ENCODE data around the gene TRIM22. TPM values are rescaled to one million over a fixed set of nuclear protein-coding genes. Genes with fewer than 3 reads are reported as not detected.
"Not testable (repeated sequence)": the region's sequence is repeated elsewhere in the genome, so short reads cannot be mapped to it uniquely, and the experiment has no call there.

The TRIM22 gene
- total and polyA plus RNA-seq, 4 donors, result 11.8 to 26.0 (median 19.9) TPM

DNA sequence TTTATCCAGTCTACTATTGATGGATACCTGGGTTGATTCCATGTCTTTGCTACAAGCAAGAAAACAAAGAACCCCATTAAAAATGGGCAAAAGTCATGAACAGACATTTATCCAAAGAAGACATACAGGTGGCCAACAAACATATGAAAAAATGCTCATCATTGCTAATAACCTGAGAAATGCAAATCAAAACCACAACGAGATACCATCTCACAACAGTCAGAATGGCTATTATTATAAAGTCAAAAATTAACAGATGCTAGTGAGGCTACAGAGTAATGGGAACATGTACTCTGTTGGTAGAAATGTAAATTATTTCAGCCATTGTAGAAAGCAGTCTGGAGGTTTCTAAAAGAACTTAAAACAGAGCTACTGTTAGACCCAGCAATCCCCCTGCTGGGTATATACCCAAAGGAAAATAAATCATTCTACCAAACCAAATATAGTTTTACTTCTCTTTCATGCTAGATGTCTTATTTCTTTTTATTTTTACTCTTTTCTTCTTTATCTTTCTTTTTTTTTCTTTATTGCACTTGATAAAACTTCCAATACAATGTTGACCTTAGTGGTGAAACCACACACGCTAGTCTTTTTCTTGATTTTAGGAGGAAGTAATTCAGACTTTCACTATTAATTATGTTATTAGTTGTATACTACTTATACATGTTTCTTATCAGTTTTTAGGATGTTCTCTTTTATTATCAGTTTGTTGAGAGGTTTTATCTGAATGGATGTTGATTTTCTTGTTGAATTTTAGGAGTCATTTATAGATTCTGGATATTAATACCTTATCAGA lies 14.3 kb downstream of the TRIM22 start:
- H3K9me3 ChIP-seq (ENCODE audit: control insufficient read depth, insufficient read depth, low read length), result peaks cover 2% of the 10 kb centered on the region
- no peak for DNase-seq (ENCODE audit: low read depth in 4 of 6, low spot score in 6 of 6)
- no peaks in the 10 kb centered on the region for H3K36me3 ChIP-seq (ENCODE audit: control insufficient read depth, insufficient read depth, low read length)
- no peak overlapping the region for H3K27ac ChIP-seq (ENCODE audit: low read depth, low read length)
- H3K4me3 ChIP-seq (ENCODE audit: low read depth, low read length), result no peak overlapping the region
- H3K27me3 ChIP-seq (ENCODE audit: control insufficient read depth, insufficient read depth, low read length), result no peaks in the 10 kb centered on the region
- WGBS (ENCODE audit: insufficient coverage), result no CpG with 5 or more reads among the region's 2 CpGs
- H3K4me1 ChIP-seq (ENCODE audit: control insufficient read depth, insufficient read depth, low read length), result no peaks in the 10 kb centered on the region

DNA sequence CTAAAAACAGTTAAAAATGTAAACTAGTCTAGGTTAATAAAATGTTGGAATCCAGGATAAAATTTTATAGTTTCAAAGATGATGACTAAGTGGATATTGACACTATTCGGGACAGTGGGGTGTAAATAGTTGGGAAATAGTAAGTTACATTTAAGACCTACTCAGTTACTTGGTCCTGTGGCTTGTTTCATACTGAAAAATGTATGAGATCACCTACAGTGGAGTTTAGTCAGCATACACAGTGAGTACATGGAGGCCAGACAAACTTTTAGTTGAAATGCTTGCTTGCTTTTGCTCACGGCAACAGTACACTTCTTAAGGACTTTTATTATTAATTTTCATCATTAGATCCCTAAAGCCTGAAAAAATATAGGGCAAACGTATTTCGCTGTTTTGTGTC lies 16.1 kb downstream of the TRIM22 start:
- Histone ChIP-seq H3K36me3 (ENCODE audit: control insufficient read depth, insufficient read depth, low read length) (no peaks in the 10 kb centered on the region), H3K27me3 (ENCODE audit: control insufficient read depth, insufficient read depth, low read length) (no peaks in the 10 kb centered on the region), H3K4me1 (ENCODE audit: control insufficient read depth, insufficient read depth, low read length) (no peaks in the 10 kb centered on the region), H3K9me3 (ENCODE audit: control insufficient read depth, insufficient read depth, low read length) (peaks cover 2% of the 10 kb centered on the region), H3K27ac (ENCODE audit: low read depth, low read length) (no peak overlapping the region), H3K4me3 (ENCODE audit: low read depth, low read length) (no peak overlapping the region)
- DNase-seq (ENCODE audit: low read depth in 4 of 6, low spot score in 6 of 6), result no peak
- no CpG with 5 or more reads among the region's 4 CpGs for WGBS (ENCODE audit: insufficient coverage)

DNA sequence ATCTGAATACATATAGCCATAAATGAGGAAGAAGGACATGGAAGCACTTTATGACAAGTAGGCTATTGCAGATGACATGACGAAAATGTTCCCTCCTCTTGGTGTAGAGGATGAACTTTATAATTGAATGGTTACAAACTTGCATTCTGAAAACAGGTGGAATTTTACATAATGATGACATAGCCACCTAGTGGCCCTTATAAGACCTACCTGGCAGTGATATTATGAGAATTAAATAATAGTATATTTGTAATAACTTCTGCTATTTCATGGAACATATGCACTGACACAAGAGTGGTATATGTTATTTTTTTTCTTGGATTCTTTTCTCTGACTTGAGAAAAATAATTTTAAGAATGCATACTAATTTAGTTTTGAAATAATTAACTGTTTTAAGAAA lies 22.9 kb downstream of the TRIM22 start:
- no peaks in the 10 kb centered on the region for H3K27me3 ChIP-seq (ENCODE audit: control insufficient read depth, insufficient read depth, low read length)
- no peak overlapping the region for H3K27ac ChIP-seq (ENCODE audit: low read depth, low read length)
- no peaks in the 10 kb centered on the region for H3K36me3 ChIP-seq (ENCODE audit: control insufficient read depth, insufficient read depth, low read length)
- no peak for DNase-seq (ENCODE audit: low read depth in 4 of 6, low spot score in 6 of 6)
- H3K4me1 ChIP-seq (ENCODE audit: control insufficient read depth, insufficient read depth, low read length), result no peaks in the 10 kb centered on the region
- H3K9me3 ChIP-seq (ENCODE audit: control insufficient read depth, insufficient read depth, low read length), result no peaks in the 10 kb centered on the region
- no CpG with 5 or more reads among the region's 1 CpG for WGBS (ENCODE audit: insufficient coverage)
- H3K4me3 ChIP-seq (ENCODE audit: low read depth, low read length), result no peak overlapping the region

DNA sequence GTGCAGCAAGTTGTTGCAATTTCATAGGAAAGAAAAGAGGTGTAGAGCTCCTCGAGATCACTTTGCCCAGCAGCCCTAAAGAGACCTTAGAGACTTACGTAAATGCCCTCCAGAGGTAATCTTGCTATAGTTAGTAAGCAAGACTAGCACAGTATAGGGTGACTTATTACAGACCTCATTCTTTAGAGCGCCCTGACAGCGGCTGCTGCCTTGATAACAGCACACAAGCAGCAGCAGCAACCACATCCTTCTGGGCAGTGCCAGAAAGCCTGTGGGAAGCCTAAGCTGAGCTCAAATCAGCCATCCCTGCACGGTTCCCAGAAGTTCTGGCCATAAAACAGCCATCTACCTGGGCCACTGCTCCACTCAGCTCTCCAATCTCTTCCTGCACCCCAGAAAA lies 24.1 kb downstream of the TRIM22 start:
- no peaks in the 10 kb centered on the region for H3K4me1 ChIP-seq (ENCODE audit: control insufficient read depth, insufficient read depth, low read length)
- no peak for DNase-seq (ENCODE audit: low read depth in 4 of 6, low spot score in 6 of 6)
- no peaks in the 10 kb centered on the region for H3K36me3 ChIP-seq (ENCODE audit: control insufficient read depth, insufficient read depth, low read length)
- no peak overlapping the region for H3K27ac ChIP-seq (ENCODE audit: low read depth, low read length)
- H3K4me3 ChIP-seq (ENCODE audit: low read depth, low read length), result no peak overlapping the region
- no peaks in the 10 kb centered on the region for H3K27me3 ChIP-seq (ENCODE audit: control insufficient read depth, insufficient read depth, low read length)
- WGBS (ENCODE audit: insufficient coverage), result 79% methylated on average over 3 of the region's 5 CpGs
- H3K9me3 ChIP-seq (ENCODE audit: control insufficient read depth, insufficient read depth, low read length), result no peaks in the 10 kb centered on the region

DNA sequence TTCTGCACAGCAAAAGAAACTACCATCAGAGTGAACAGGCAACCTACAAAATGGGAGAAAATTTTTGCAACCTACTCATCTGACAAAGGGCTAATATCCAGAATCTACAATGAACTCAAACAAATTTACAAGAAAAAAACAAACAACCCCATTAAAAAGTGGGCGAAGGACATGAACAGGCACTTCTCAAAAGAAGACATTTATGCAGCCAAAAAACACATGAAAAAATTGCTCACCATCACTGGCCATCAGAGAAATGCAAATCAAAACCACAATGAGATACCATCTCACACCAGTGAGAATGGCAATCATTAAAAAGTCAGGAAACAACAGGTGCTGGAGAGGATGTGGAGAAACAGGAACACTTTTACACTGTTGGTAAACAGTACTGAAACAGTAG lies 26.9 kb downstream of the TRIM22 start:
- H3K36me3 ChIP-seq (ENCODE audit: control insufficient read depth, insufficient read depth, low read length); H3K4me3 ChIP-seq (ENCODE audit: low read depth, low read length); DNase-seq (ENCODE audit: low read depth in 4 of 6, low spot score in 6 of 6); H3K27ac ChIP-seq (ENCODE audit: low read depth, low read length); H3K27me3 ChIP-seq (ENCODE audit: control insufficient read depth, insufficient read depth, low read length); H3K9me3 ChIP-seq (ENCODE audit: control insufficient read depth, insufficient read depth, low read length); H3K4me1 ChIP-seq (ENCODE audit: control insufficient read depth, insufficient read depth, low read length): not testable (repeated sequence)
- no CpG with 5 or more reads among the region's 1 CpG for WGBS (ENCODE audit: insufficient coverage)

DNA sequence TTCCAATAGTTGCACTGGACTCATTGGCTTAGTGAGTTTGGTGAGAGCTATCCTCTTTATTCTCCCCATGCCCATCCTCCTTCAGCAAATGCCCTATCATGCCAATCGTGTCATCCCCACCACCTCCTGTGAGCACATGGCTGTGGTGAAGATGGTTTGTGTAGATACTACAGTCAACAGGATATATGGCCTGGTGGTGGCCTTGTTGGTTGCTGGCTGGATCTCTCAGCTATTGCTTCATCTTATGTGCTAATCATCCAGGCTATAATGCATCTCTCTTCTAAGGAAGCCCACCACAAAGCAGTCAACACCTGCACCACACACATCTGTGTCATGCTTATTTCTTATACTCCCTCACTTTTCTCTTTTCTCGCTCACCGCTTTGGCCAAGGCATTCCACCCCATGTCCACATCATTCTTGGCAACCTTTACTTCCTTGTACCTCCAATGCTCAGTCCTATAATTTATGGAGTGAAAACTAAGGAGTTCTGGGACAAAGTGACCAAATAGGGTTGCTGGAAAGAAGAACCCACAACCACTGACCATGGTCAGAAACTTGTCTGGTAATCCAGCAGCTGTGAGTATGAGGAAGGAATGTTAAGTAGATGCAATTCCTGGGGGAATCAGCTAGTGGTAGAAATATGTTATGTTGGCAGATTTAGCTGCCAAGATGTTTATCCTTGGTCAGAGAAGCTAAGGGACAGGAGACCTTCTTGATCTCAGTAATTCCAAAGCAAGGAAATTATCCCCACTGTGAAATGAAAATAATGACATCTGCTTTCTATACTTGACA lies 30.3 kb downstream of the TRIM22 start:
- H3K27me3 ChIP-seq (ENCODE audit: control insufficient read depth, insufficient read depth, low read length), result no peaks in the 10 kb centered on the region
- no peaks in the 10 kb centered on the region for H3K36me3 ChIP-seq (ENCODE audit: control insufficient read depth, insufficient read depth, low read length)
- WGBS (ENCODE audit: insufficient coverage), result no CpG with 5 or more reads among the region's 3 CpGs
- no peak overlapping the region for H3K4me3 ChIP-seq (ENCODE audit: low read depth, low read length)
- no peak for DNase-seq (ENCODE audit: low read depth in 4 of 6, low spot score in 6 of 6)
- no peaks in the 10 kb centered on the region for H3K4me1 ChIP-seq (ENCODE audit: control insufficient read depth, insufficient read depth, low read length)
- H3K27ac ChIP-seq (ENCODE audit: low read depth, low read length), result no peak overlapping the region
- H3K9me3 ChIP-seq (ENCODE audit: control insufficient read depth, insufficient read depth, low read length), result no peaks in the 10 kb centered on the region

DNA sequence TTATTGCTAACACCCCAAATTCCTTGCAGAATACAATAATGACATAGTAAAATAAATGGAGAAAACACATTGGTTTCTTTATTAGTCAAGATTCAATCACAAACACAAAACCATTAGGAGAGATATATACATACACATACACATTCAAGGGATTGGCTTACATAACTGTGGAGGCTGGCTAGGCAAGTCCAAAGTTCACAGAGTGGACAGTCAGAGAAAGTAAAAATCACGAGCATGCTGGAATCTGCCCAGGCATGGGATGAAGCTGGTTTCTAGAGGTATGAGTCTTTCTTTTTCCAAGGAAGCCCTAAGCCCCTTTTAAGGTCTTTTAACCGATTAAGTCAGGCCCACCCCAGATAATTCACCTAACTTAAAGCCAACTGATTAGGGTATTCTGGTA lies 33.0 kb downstream of the TRIM22 start:
- WGBS (ENCODE audit: insufficient coverage), result no CpG with 5 or more reads among the region's 2 CpGs
- DNase-seq (ENCODE audit: low read depth in 4 of 6, low spot score in 6 of 6), result no peak
- H3K27ac ChIP-seq (ENCODE audit: low read depth, low read length), result no peak overlapping the region
- H3K4me1 ChIP-seq (ENCODE audit: control insufficient read depth, insufficient read depth, low read length), result no peaks in the 10 kb centered on the region
- no peaks in the 10 kb centered on the region for H3K36me3 ChIP-seq (ENCODE audit: control insufficient read depth, insufficient read depth, low read length)
- no peaks in the 10 kb centered on the region for H3K9me3 ChIP-seq (ENCODE audit: control insufficient read depth, insufficient read depth, low read length)
- no peaks in the 10 kb centered on the region for H3K27me3 ChIP-seq (ENCODE audit: control insufficient read depth, insufficient read depth, low read length)
- H3K4me3 ChIP-seq (ENCODE audit: low read depth, low read length), result no peak overlapping the region

DNA sequence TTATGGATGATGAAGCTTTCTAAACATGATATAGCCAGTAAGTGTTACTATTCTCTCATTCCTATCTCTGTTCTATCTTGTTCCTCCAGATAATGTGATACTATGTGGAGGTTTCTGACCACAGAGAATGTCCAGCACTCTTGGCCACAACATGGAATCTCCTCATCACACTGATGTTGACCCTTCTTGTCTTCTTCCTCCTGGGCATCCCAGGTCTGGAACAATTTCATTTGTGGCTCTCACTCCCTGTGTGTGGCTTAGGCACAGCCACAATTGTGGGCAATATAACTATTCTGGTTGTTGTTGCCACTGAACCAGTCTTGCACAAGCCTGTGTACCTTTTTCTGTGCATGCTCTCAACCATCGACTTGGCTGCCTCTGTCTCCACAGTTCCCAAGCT lies 36.8 kb downstream of the TRIM22 start:
- DNase-seq (ENCODE audit: low read depth in 4 of 6, low spot score in 6 of 6), result no peak
- Histone ChIP-seq H3K4me1 (ENCODE audit: control insufficient read depth, insufficient read depth, low read length) (no peaks in the 10 kb centered on the region), H3K4me3 (ENCODE audit: low read depth, low read length) (no peak overlapping the region), H3K9me3 (ENCODE audit: control insufficient read depth, insufficient read depth, low read length) (no peaks in the 10 kb centered on the region), H3K27ac (ENCODE audit: low read depth, low read length) (no peak overlapping the region), H3K27me3 (ENCODE audit: control insufficient read depth, insufficient read depth, low read length) (no peaks in the 10 kb centered on the region), H3K36me3 (ENCODE audit: control insufficient read depth, insufficient read depth, low read length) (no peaks in the 10 kb centered on the region)
- WGBS (ENCODE audit: insufficient coverage), result 96% methylated on average over 1 of the region's 1 CpG

DNA sequence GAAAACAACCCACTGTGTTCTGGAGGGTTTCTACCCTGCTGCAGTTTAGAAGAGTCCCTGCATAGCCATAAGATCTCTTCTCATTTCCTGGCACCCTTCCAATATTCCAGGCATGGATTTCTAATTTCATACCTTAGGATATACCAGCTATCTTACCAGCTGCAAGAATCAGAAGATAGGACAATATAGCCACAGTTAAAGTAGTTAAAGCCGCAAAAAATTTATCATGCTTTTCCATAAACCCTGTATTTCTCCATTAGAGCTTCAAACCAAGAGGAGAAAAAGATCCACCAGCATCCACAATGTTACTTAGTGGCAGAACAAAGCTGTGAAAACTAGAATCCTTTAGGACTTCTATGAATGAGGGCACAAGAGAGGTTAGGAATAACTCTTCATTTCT lies 38.1 kb downstream of the TRIM22 start:
- Histone ChIP-seq H3K27me3 (ENCODE audit: control insufficient read depth, insufficient read depth, low read length) (no peaks in the 10 kb centered on the region), H3K4me3 (ENCODE audit: low read depth, low read length) (no peak overlapping the region), H3K9me3 (ENCODE audit: control insufficient read depth, insufficient read depth, low read length) (no peaks in the 10 kb centered on the region), H3K27ac (ENCODE audit: low read depth, low read length) (no peak overlapping the region), H3K36me3 (ENCODE audit: control insufficient read depth, insufficient read depth, low read length) (no peaks in the 10 kb centered on the region), H3K4me1 (ENCODE audit: control insufficient read depth, insufficient read depth, low read length) (no peaks in the 10 kb centered on the region)
- DNase-seq (ENCODE audit: low read depth in 4 of 6, low spot score in 6 of 6), result no peak
- WGBS (ENCODE audit: insufficient coverage), result no CpG with 5 or more reads among the region's 1 CpG

DNA sequence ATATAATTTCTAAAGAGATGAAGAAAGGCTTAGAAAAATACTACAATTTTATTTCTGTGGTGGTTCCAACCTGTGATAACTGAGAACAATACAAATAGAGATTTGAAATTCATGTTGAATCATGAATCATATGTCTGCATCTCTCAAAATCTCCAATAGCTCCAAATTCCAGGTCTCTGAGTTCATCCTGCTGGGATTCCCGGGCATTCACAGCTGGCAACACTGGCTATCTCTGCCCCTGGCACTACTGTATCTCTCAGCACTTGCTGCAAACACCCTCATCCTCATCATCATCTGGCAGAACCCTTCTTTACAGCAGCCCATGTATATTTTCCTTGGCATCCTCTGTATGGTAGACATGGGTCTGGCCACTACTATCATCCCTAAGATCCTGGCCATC lies 46.8 kb downstream of the TRIM22 start, which contains the start of gene OR56B1:
Gene OR56B1, plus strand, starts transcription at position 53 of the 400 bp plus-strand sequence. Its CDS starts 69 bp downstream, at position 122.
- H3K27ac ChIP-seq (ENCODE audit: low read depth, low read length), result no peak within 1 kb of the TSS
- 83% methylated on average over 1 of the region's 1 CpG for WGBS (ENCODE audit: insufficient coverage)
- H3K4me1 ChIP-seq (ENCODE audit: control insufficient read depth, insufficient read depth, low read length), result no peaks in the 10 kb centered on the region
- no peak for DNase-seq (ENCODE audit: low read depth in 4 of 6, low spot score in 6 of 6)
- H3K36me3 ChIP-seq (ENCODE audit: control insufficient read depth, insufficient read depth, low read length), result no peaks in the 10 kb centered on the region
- H3K27me3 ChIP-seq (ENCODE audit: control insufficient read depth, insufficient read depth, low read length), result no peaks in the 10 kb centered on the region
- H3K9me3 ChIP-seq (ENCODE audit: control insufficient read depth, insufficient read depth, low read length), result peaks cover under 1% of the 10 kb centered on the region
- H3K4me3 ChIP-seq (ENCODE audit: low read depth, low read length), result no peak within 1 kb of the TSS

Data from spinal cord (tissue), 10 donors.